Caco-2 (cell line): Measurements from ENCODE around the gene TMOD1. TPM values are rescaled to one million over a fixed set of nuclear protein-coding genes. Genes with fewer than 3 reads are reported as not detected.

Source experiments
- BruUV-seq: library from RNA; stranded (reverse); fragments of 400-500 nt; replicated peaks from 2 replicates; lab custom pipeline; 2021; lab: Mats Ljungman, UMichigan
- CTCF ChIA-PET: fragments of 300-600 bp; sonication (Branson Sonifier 250); formaldehyde crosslinking; loops from one replicate; lab custom pipeline; 2022; ENCODE audit warnings: antibody characterized with exemption; lab: Charles Lee
- POLR2A ChIA-PET: fragments of 300-600 bp; sonication (Branson Sonifier 250); formaldehyde crosslinking; loops from one replicate; lab custom pipeline; 2022; ENCODE audit warnings: antibody characterized with exemption; lab: Charles Lee
- DNase-seq, 2 experiments: peaks; one replicate each; pipeline versions ENCODE4 v3.0.0 to v3.0.0-alpha.2; 2020 to 2022
- H3K27me3 ChIP-seq: replicated peaks from 2 replicates; pipeline ENCODE4 v1.6.0; 2011; ENCODE audit warnings: low read length; ENCODE audit not compliant: control insufficient read depth, insufficient read depth
- H3K36me3 ChIP-seq: 2 replicates; pipeline ENCODE4 v1.5.1; 2011; ENCODE audit warnings: low read length; ENCODE audit not compliant: control insufficient read depth, insufficient read depth
- H3K4me1 ChIP-seq: fragments of 250-450 bp; sonication (Bioruptor Pico); 2 replicates; pipeline ENCODE4 v1.5.1; 2020; ENCODE audit warnings: mild to moderate bottlenecking
- H3K4me3 ChIP-seq: 2 replicates; pipeline ENCODE4 v1.5.1; 2011; ENCODE audit warnings: low read depth, mild to moderate bottlenecking, control low read depth, low read length
- H3K9me3 ChIP-seq: fragments of 250-450 bp; sonication (Bioruptor Pico); 2 replicates; pipeline ENCODE4 v1.5.1; 2020; ENCODE audit warnings: mild to moderate bottlenecking, moderate library complexity
- H3K27ac Mint-ChIP-seq: one replicate; pipeline ENCODE4 v1.8.0; 2022; ENCODE audit warnings: mixed read lengths; ENCODE audit not compliant: unreplicated experiment
- H3K27me3 Mint-ChIP-seq: one replicate; pipeline ENCODE4 v1.8.0; 2022; ENCODE audit warnings: mixed read lengths; ENCODE audit not compliant: insufficient read depth, unreplicated experiment
- H3K36me3 Mint-ChIP-seq: one replicate; pipeline ENCODE4 v1.8.0; 2022; ENCODE audit warnings: mild to moderate bottlenecking, mixed read lengths; ENCODE audit not compliant: insufficient read depth, unreplicated experiment
- H3K4me1 Mint-ChIP-seq: one replicate; pipeline ENCODE4 v1.8.0; 2022; ENCODE audit warnings: low read depth, mixed read lengths; ENCODE audit not compliant: unreplicated experiment
- H3K4me3 Mint-ChIP-seq: one replicate; pipeline ENCODE4 v1.8.0; 2022; ENCODE audit warnings: mild to moderate bottlenecking, moderate library complexity, mixed read lengths; ENCODE audit not compliant: unreplicated experiment
- H3K9me3 Mint-ChIP-seq: one replicate; pipeline ENCODE4 v1.8.0; 2022; ENCODE audit warnings: mixed read lengths; ENCODE audit not compliant: unreplicated experiment
- intact Hi-C: fragments of 100-400 bp; cut with micrococcal nuclease; formaldehyde crosslinking; loops from one replicate; pipeline ENCODE4 v1.10.0; 2022; ENCODE audit not compliant: unreplicated experiment
- total RNA-seq: library from RNA; stranded (reverse); gene quantifications from 2 replicates; pipeline ENCODE4 v1.2.3, GENCODE V29; 2022
- TF ChIP-seq, protein P1 (sequence below), 2 experiments: fragments of 200-600 bp in 1 of 2; IDR thresholded peaks; 1 replicate in 1 of 2; 2 replicates in 1 of 2; pipeline versions ENCODE4 v1.5.1 to v1.8.0; 2011 to 2022; ENCODE audit warnings: antibody characterized with exemption in 1 of 2, control low read depth in 1 of 2, inconsistent platforms in 1 of 2, low read depth in 1 of 2, low read length in 1 of 2, mild to moderate bottlenecking in 1 of 2, moderate library complexity in 1 of 2; ENCODE audit not compliant: insufficient read depth in 1 of 2, severe bottlenecking in 1 of 2, unreplicated experiment in 1 of 2

Gene TMOD1
- total RNA-seq, 1 experiment from 2014 or later, result 1.1 TPM

DNA sequence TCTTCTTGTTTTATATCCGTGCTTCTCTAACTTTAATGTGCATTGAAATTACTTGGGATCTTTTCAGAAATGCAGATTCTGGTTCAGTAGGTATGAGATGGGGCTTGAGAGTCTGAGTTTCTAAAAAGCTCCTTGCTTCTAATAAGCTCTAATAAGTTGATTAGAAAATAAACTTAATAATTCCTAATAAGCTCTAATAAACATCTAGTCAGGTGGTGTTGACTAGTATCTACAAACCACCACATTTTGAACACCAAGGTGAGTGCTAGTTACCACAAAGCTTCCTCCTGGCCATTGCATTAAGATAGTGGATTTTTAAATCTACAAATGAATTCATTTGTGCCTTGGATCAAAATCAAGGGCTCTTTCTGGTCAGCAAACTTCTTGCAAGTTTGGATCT lies 5.3 kb downstream of the TMOD1 start:
- intact Hi-C loops, result loop anchor here (10.0 kb wide), 1 partner anchor 88 kb away; no protein-coding TSS in a partner anchor
- POLR2A ChIA-PET, result no interaction called here
- Mint-ChIP-seq H3K4me1 (no peaks in the 10 kb centered on the region), H3K27ac (no peak overlapping the region), H3K27me3 (peaks cover 15% of the 10 kb centered on the region), H3K9me3 (no peaks in the 10 kb centered on the region), H3K4me3 (no peak overlapping the region), H3K36me3 (no peaks in the 10 kb centered on the region)
- TF ChIP-seq, protein P1, sequence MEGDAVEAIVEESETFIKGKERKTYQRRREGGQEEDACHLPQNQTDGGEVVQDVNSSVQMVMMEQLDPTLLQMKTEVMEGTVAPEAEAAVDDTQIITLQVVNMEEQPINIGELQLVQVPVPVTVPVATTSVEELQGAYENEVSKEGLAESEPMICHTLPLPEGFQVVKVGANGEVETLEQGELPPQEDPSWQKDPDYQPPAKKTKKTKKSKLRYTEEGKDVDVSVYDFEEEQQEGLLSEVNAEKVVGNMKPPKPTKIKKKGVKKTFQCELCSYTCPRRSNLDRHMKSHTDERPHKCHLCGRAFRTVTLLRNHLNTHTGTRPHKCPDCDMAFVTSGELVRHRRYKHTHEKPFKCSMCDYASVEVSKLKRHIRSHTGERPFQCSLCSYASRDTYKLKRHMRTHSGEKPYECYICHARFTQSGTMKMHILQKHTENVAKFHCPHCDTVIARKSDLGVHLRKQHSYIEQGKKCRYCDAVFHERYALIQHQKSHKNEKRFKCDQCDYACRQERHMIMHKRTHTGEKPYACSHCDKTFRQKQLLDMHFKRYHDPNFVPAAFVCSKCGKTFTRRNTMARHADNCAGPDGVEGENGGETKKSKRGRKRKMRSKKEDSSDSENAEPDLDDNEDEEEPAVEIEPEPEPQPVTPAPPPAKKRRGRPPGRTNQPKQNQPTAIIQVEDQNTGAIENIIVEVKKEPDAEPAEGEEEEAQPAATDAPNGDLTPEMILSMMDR (IDR thresholded peaks at IDR 0.05; ENCODE audit: insufficient read depth in 1 of 2, low read depth in 1 of 2, low read length in 1 of 2, severe bottlenecking in 1 of 2, unreplicated experiment in 1 of 2), result no peak
- H3K4me3 ChIP-seq, result no peak overlapping the region
- DNase-seq, result no peak
- H3K36me3 ChIP-seq, result no peaks in the 10 kb centered on the region
- H3K9me3 ChIP-seq, result no peaks in the 10 kb centered on the region
- H3K4me1 ChIP-seq, result no peaks in the 10 kb centered on the region; the same call in 1 of the 2 replicates
- BruUV-seq, result no TSS peak
- CTCF ChIA-PET, result no interaction called here
- H3K27me3 ChIP-seq, result peaks cover 5% of the 10 kb centered on the region; the same call in 1 of the 2 replicates

DNA sequence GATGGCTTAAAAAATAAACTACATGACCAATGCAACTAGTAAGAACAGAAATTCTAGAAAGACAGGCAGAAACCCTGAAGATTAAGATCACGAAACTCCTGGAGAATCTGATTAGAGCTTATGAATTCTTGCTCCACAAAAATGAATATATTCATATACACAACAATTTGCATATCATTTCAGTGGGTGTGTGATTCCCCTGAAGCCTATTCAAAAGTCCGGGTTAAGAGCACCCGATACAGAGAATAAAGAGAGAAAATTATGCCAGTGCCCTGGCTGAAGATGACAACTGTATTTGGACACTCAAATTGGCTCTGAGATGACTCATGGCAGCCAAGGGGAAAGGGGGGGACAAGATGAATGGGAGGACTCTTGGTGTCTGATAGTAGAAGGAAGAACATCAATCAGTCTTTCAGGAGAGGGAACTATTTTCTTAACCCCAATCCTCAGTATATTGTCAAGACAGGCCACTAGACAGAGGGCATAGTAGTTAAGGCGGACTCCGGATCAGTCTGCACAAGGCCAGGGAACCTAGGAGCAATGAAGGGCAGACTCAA lies 6.0 kb downstream of the TMOD1 start:
- Mint-ChIP-seq H3K27ac (no peak overlapping the region), H3K9me3 (no peaks in the 10 kb centered on the region), H3K36me3 (no peaks in the 10 kb centered on the region), H3K4me3 (no peak overlapping the region), H3K27me3 (peaks cover 15% of the 10 kb centered on the region), H3K4me1 (no peaks in the 10 kb centered on the region)
- H3K9me3 ChIP-seq, result no peaks in the 10 kb centered on the region
- TF ChIP-seq, protein P1 (IDR thresholded peaks at IDR 0.05; ENCODE audit: insufficient read depth in 1 of 2, low read depth in 1 of 2, low read length in 1 of 2, severe bottlenecking in 1 of 2, unreplicated experiment in 1 of 2), result no peak
- intact Hi-C loops, result loop anchor here (10.0 kb wide), 1 partner anchor 87 kb away; no protein-coding TSS in a partner anchor
- 0 out of 2 replicates have a peak, but pooled peaks cover 3% of the 10 kb centered on the region for H3K27me3 ChIP-seq
- no peak for DNase-seq
- ChIA-PET CTCF (no interaction called here), POLR2A (no interaction called here)
- no peaks in the 10 kb centered on the region; the same call in 1 of the 2 replicates for H3K4me1 ChIP-seq
- no peaks in the 10 kb centered on the region for H3K36me3 ChIP-seq
- no TSS peak for BruUV-seq
- H3K4me3 ChIP-seq, result no peak overlapping the region

DNA sequence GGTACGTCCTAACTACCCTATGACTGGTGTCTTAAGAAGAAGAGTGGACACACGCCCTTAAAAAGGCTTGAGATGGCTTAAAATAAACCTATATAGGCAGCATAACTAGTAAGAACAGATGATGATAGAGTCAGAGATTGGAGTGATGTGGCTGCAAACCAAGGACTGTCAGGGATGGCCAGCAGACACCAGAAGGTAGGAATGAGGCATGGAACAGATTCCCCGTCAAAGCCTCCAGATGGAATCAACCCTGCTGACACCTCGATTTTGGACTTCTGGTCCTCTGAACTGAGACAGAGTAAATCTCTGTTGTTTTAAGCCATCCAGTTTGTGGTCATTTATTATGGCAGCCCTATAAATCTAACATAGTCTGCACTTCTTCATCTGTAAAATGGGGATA lies 7.4 kb downstream of the TMOD1 start:
- TF ChIP-seq, protein P1 (IDR thresholded peaks at IDR 0.05; ENCODE audit: insufficient read depth in 1 of 2, low read depth in 1 of 2, low read length in 1 of 2, severe bottlenecking in 1 of 2, unreplicated experiment in 1 of 2), result no peak
- ChIA-PET POLR2A (no interaction called here), CTCF (interaction anchor here (0.7 kb wide), 1 partner anchor 90 kb away, joined by 3 read pairs; no protein-coding TSS in a partner anchor)
- Mint-ChIP-seq H3K4me1 (no peaks in the 10 kb centered on the region), H3K27me3 (peaks cover 4% of the 10 kb centered on the region), H3K4me3 (no peak overlapping the region), H3K9me3 (no peaks in the 10 kb centered on the region), H3K27ac (no peak overlapping the region), H3K36me3 (no peaks in the 10 kb centered on the region)
- no peaks in the 10 kb centered on the region for H3K9me3 ChIP-seq
- intact Hi-C loops, result loop anchor here (10.0 kb wide), 1 partner anchor 86 kb away; no protein-coding TSS in a partner anchor
- H3K4me1 ChIP-seq, result no peaks in the 10 kb centered on the region
- BruUV-seq, result no TSS peak
- no peak overlapping the region for H3K4me3 ChIP-seq
- 0 out of 2 replicates have a peak, but pooled peaks cover 3% of the 10 kb centered on the region for H3K27me3 ChIP-seq
- H3K36me3 ChIP-seq, result no peaks in the 10 kb centered on the region
- DNase-seq, result no peak
